MCF 10A (cell line): ENCODE measurements around the gene DUSP28. TPM values are rescaled to one million over a fixed set of nuclear protein-coding genes. Genes with fewer than 3 reads are reported as not detected.

ENCODE experiments used
- BruUV-seq: library from RNA; stranded (reverse); fragments of 400-500 nt; replicated peaks from 2 replicates; lab custom pipeline; 2021; lab: Mats Ljungman, UMichigan
- CTCF ChIA-PET: fragments of 300-600 bp; sonication (Branson Sonifier 250); formaldehyde crosslinking; extraction: SDS; loops from one replicate; lab custom pipeline; 2021; ENCODE audit warnings: antibody characterized with exemption, inconsistent platforms; lab: Yijun Ruan, JAX
- POLR2A ChIA-PET: fragments of 300-600, 350-650 bp; sonication (Branson Sonifier 250); formaldehyde crosslinking; extraction: SDS; loops from one replicate; lab custom pipeline; 2020; ENCODE audit warnings: antibody characterized with exemption, inconsistent platforms; lab: Yijun Ruan, JAX
- DNase-seq: peaks from one replicate; pipeline ENCODE4 v3.0.0-alpha.2; 2018; ENCODE audit not compliant: unreplicated experiment
- H3K27ac Mint-ChIP-seq: one replicate; pipeline ENCODE4 v1.8.0; 2022; ENCODE audit warnings: mild to moderate bottlenecking, low read depth, mixed read lengths; ENCODE audit not compliant: unreplicated experiment
- H3K27me3 Mint-ChIP-seq: one replicate; pipeline ENCODE4 v1.8.0; 2022; ENCODE audit warnings: mixed read lengths; ENCODE audit not compliant: insufficient read depth, unreplicated experiment
- H3K36me3 Mint-ChIP-seq: one replicate; pipeline ENCODE4 v1.8.0; 2022; ENCODE audit warnings: mild to moderate bottlenecking, moderate library complexity, mixed read lengths; ENCODE audit not compliant: insufficient read depth, unreplicated experiment
- H3K4me1 Mint-ChIP-seq: one replicate; pipeline ENCODE4 v1.8.0; 2022; ENCODE audit warnings: mixed read lengths; ENCODE audit not compliant: insufficient read depth, unreplicated experiment
- H3K4me3 Mint-ChIP-seq: one replicate; pipeline ENCODE4 v1.8.0; 2022; ENCODE audit warnings: mild to moderate bottlenecking, moderate library complexity, mixed read lengths; ENCODE audit not compliant: unreplicated experiment
- H3K9me3 Mint-ChIP-seq: one replicate; pipeline ENCODE4 v1.8.0; 2022; ENCODE audit warnings: mixed read lengths; ENCODE audit not compliant: unreplicated experiment
- CTCF ChIP-seq: fragments of 200-600 bp; IDR thresholded peaks from one replicate; pipeline ENCODE4 v1.8.0; 2022; ENCODE audit warnings: antibody characterized with exemption, mild to moderate bottlenecking; ENCODE audit not compliant: unreplicated experiment
- intact Hi-C: fragments of 100-400 bp; cut with micrococcal nuclease; formaldehyde crosslinking; loops from 2 replicates; pipeline ENCODE4 v1.14.1; 2022
- total RNA-seq: library from RNA; stranded (reverse); gene quantifications from 2 replicates; pipeline ENCODE4 v1.2.3, GENCODE V29; 2022

DUSP28 gene
- total RNA-seq, 1 experiment from 2014 or later, result 5.2 TPM

DNA sequence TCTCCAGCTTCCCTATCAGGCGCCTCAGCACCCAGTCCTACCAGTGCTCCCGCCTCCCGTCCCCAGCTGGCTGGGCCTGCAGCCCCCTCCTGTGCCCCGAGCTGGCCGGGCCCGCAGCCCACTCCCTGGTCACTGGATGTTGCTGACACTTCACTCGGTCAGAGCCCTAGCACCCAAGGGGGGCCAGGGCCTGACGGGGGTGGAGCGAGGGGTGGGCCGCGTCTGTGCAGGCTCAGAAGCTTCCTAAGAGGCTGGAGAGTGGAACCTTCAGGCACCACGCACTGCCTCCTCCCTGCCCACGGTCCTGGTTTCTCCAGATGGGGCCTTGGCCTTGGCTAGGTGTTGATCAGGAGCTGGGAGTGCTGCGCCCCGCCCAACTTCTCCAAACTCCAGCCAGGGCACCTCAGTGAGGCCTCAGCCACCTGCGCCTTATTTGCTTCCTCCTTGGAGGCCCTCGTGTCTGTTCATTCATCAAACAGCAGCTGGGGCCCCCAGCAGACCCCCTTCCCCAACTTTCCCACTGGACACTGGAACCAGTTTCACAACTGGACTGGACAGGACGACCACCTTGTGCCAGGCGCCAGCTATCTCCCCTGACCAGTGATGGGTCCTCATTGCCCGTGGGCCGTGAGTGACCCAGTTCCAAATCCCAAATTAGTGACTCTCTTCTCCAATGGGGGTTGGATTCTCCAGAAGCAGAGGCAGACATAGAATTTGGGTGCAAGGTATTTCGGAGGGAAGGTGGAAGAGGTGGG is 43.1 kb downstream of the DUSP28 start:
- ChIA-PET POLR2A (no interaction called here), CTCF (interaction anchor here (1.6 kb wide), 1 partner anchor 238 kb away, joined by 4 read pairs; no protein-coding TSS in a partner anchor)
- peaks cover 5% of the 10 kb centered on the region for H3K36me3 Mint-ChIP-seq
- H3K9me3 Mint-ChIP-seq, result no peaks in the 10 kb centered on the region
- no peak overlapping the region for H3K27ac Mint-ChIP-seq
- no peaks in the 10 kb centered on the region for H3K27me3 Mint-ChIP-seq
- BruUV-seq, result no TSS peak
- no peaks in the 10 kb centered on the region for H3K4me1 Mint-ChIP-seq
- TF ChIP-seq CTCF, result no peak
- H3K4me3 Mint-ChIP-seq, result no peak overlapping the region
- no peak for DNase-seq
- intact Hi-C loops, result no loop called here

DNA sequence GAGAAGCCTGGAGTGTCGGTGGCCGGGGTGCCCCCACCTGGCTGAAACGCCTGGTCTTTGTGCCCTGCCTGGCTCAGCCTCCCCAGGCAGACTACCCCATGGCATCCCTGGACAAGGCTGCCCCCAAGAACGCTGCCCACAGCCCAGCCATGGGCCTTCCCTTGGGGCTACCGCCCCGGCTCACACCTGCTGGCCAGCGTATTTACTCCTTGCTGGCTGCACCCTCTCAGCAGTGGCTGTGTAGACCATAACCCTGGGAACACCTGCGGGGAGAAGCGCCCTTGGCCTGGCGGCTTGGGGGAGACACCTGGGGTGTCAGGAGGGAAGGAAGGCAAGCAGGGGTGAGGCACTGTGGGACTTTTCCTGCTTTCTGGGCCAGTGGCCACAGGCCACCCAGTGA is 43.7 kb downstream of the DUSP28 start:
- Mint-ChIP-seq H3K27me3 (peaks cover 3% of the 10 kb centered on the region), H3K27ac (no peak overlapping the region)
- POLR2A ChIA-PET, result no interaction called here

GRCh38 chr2:240604291-240604938 is 44.3 kb downstream of the DUSP28 start:
- H3K4me1 Mint-ChIP-seq, result no peaks in the 10 kb centered on the region
- peaks cover 9% of the 10 kb centered on the region for H3K27me3 Mint-ChIP-seq
- H3K9me3 Mint-ChIP-seq, result no peaks in the 10 kb centered on the region
- no peak overlapping the region for H3K27ac Mint-ChIP-seq
- intact Hi-C loops, result no loop called here
- DNase-seq, result no peak
- TF ChIP-seq CTCF, result no peak
- ChIA-PET CTCF (interaction anchor here (1.6 kb wide), 1 partner anchor 236 kb away, joined by 4 read pairs; no protein-coding TSS in a partner anchor), POLR2A (interaction anchor here (0.7 kb wide), 1 partner anchor 508 kb away, joined by 3 read pairs; no protein-coding TSS in a partner anchor)
- peaks cover 5% of the 10 kb centered on the region for H3K36me3 Mint-ChIP-seq
- no peak overlapping the region for H3K4me3 Mint-ChIP-seq
- no TSS peak for BruUV-seq

More for the DNA sequence above, 43.7 kb downstream of the DUSP28 start:
- Mint-ChIP-seq H3K4me3 (no peak overlapping the region), H3K9me3 (no peaks in the 10 kb centered on the region), H3K36me3 (peaks cover 5% of the 10 kb centered on the region), H3K4me1 (no peaks in the 10 kb centered on the region)
- no TSS peak for BruUV-seq
- DNase-seq, result no peak
- no peak for TF ChIP-seq CTCF
- intact Hi-C loops, result no loop called here
- CTCF ChIA-PET, result interaction anchor here (1.6 kb wide), 1 partner anchor 237 kb away, joined by 4 read pairs; no protein-coding TSS in a partner anchor
